GM18907 (cell line): ENCODE measurements around the gene KRTAP5-5.
"Not testable (repeated sequence)": the region's sequence is repeated elsewhere in the genome, so short reads cannot be mapped to it uniquely, and the experiment has no call there.

Experiments
- ATAC-seq: cut with Tn5 transposase; IDR thresholded peaks from one replicate; pipeline ENCODE4 v1.9.1; 2021; ENCODE audit warnings: mild to moderate bottlenecking, moderate library complexity; ENCODE audit not compliant: unreplicated experiment

KRTAP5-5 gene, protein sequence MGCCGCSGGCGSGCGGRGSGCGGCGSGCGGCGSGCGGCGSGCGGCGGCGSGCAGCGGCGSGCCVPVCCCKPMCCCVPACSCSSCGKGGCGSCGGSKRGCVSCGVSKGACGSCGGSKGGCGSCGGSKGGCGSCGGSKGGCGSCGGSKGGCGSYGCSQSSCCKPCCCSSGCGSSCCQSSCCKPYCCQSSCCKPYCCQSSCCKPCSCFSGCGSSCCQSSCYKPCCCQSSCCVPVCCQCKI

DNA sequence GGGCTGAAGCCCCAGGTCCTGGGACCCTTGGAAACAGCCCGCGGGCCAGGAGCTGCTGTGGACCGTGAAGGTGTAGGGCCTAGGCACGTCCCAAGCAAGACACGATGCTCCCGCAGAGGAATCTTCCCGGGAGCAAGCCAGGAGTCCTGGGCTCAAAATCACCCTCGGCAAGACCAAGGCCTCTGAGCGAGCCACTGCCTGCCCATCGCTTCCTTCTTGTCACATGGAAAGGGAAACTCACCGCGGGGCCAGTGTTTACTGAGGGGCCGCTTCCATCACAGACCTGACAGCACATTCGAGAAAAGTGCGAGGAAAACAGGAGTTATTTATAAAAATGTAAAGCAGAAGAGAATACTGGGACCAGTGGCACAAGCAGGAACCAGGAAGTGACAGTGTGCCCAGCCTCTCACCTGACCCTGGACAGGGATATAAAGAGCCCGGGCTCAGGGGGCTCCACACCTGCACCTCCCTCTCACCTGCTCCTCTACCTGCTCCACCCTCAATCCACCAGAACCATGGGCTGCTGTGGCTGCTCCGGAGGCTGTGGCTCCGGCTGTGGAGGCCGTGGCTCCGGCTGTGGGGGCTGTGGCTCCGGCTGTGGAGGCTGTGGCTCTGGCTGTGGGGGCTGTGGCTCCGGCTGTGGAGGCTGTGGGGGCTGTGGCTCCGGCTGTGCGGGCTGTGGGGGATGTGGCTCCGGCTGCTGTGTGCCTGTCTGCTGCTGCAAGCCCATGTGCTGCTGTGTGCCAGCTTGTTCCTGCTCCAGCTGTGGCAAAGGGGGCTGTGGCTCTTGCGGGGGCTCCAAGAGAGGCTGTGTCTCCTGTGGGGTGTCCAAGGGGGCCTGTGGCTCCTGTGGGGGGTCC, at the start of gene KRTAP5-5:
KRTAP5-5 (plus strand) TSS at position 450 of the 860 bp plus-strand sequence; CDS start at position 516, 66 bp downstream.
- no peak for ATAC-seq

DNA sequence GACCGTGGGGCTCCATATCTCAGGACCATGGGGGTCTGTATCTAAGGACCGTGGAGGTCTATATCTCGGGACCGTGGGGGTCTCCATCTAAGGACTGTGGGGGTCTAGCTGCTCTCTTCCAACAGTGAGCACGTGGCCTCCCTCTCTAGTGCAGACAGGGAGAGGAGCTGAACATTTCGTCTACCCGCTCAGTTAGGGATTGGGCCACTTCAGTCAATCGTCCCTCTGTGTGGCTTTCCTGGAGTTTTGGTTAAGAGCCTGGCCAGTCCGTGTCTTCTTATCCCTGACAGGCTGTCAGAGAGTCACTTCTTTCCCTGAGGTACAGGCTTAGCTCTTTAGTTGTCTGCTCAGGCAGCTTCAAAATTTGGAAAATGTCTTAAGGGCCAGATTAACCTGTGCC, 47.6 kb upstream of the KRTAP5-5 start:
- no peak for ATAC-seq

DNA sequence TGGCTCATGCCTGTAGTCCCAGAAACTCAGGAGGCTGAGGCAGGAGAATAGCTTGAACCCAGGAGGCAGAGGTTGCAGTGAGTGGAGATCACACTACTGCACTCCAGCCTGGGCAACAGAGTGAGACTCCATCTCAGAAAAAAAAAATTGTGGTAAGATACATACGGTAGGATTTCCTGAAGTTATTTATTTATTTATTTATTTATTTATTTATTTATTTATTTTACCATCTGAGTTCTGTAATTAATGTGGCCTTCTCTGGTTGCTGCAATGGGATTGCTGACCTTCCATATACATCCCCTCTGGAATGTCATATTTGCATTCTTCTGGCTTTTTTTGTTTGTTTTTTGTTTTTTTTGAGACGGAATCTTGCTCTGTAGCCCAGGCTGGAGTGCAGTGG, 46.7 kb upstream of the KRTAP5-5 start:
- not testable (repeated sequence) for ATAC-seq

DNA sequence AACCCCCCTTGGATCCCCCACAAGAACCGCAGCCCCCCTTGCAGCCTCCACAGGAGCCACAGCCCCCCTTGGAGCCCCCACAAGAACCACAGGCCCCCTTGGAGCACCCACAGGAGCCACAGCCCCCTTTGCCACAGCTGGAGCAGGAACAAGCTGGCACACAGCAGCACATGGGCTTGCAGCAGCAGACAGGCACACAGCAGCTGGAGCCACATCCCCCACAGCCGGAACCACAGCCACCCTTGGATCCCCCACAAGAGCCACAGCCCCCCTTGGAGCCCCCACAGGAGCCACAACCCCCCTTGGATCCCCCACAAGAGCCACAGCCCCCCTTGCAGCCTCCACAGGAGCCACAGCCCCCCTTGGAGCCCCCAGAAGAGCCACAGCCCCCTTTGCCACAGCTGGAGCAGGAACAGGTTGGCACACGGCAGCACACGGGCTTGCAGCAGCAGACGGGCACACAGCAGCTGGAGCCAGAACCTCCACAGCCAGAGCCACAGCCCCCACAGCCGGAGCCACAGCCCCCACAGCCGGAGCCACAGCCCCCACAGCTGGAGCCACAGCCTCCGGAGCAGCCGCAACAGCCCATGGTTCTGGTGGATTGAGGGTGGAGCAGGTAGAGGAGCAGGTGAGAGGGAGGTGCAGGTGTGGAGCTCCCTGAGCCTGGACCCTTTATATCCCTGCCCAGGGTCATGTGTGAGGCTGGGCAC, 44.8 kb upstream of the KRTAP5-5 start, which contains the start of gene KRTAP5-1:
KRTAP5-1 (minus strand) TSS at position 623 of the 710 bp plus-strand sequence; CDS start at position 589, 34 bp downstream.
- not testable (repeated sequence) for ATAC-seq

DNA sequence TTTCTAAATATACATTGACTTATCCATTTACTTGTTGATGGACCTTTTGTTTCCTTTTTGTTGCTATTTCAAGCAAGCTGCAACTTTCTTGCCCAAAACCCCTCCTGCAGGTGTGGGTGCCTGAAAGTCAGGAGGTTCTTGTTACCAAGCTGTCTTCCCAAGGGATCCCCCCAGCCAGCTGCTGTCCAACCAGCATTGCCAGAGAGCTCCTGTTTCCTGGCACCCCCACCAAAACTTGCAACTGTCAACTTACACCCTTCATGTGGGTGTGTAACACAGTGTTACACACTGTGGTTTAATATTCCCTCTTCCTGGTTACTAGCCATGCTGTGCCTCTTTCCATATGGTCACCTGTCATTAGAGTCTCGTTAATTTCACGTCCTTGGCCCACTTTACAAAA, 42.9 kb upstream of the KRTAP5-5 start:
- ATAC-seq: no peak

DNA sequence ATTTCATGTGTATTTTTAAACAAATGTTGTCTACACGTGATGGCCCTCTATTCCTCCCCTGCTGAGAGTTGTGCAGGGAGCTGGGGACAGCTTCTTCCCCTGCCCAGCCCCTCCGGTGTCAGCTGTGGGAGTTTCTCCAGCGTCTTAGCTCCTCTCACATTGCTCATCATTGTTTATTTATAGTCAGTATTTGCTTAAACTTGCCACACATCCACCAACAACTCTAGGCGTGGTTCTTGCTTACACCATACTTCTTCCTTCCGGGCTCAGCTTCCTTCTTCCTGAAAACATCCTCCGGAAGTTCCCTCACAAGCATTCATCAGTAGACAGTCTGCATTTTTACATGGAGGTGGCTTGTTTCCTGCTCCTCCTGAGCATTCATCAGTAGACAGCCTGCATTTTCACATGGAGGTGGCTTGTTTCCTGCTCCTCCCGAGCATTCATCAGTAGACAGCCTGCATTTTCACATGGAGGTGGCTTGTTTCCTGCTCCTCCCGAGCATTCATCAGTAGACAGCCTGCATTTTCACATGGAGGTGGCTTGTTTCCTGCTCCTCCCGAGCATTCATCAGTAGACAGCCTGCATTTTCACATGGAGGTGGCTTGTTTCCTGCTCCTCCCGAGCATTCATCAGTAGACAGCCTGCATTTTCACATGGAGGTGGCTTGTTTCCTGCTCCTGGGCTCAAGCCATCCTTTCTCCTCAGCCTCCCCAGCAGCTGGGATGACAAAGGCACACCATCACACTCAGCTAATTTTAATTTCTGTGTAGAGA, 40.2 kb upstream of the KRTAP5-5 start:
- not testable (repeated sequence) for ATAC-seq

DNA sequence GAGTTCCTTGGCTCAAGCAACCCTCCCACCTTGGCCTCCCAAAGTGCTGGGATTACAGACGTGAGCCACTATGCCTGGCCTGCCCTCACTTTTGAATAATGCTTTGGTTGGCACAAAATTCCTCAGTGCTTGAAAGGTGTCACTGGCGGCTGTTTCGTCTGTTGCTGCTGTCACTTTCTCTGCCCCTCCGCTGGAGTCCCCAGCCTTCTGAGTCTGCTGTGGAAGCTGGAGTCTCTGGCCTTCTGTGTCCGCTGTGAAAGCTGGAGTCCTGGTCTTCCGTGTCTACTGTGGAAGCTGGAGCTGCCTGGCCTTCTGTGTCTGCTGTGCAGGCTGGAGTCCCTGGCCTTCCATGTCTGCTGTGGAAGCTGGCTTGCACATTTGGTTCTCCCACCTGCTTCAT, 39.6 kb upstream of the KRTAP5-5 start:
- no peak for ATAC-seq

DNA sequence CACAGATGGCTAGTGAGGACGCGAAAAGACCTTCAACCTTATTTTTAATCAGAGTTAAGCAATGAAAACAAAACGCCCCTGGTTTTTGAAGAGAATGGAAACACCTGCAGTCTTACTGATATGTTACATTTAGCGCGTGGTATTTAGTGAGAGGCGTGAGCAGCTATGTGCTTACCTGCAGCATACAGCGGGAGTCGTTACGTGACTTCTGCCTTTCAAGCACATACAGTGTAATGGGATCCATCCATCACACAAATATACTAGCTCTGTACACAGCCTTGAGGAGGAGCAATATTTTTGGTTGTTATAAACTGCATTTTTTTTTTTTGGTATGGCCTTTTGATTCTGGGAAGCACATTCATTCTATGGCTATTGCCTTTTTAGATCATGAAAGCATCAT, 36.9 kb upstream of the KRTAP5-5 start:
- no peak for ATAC-seq

DNA sequence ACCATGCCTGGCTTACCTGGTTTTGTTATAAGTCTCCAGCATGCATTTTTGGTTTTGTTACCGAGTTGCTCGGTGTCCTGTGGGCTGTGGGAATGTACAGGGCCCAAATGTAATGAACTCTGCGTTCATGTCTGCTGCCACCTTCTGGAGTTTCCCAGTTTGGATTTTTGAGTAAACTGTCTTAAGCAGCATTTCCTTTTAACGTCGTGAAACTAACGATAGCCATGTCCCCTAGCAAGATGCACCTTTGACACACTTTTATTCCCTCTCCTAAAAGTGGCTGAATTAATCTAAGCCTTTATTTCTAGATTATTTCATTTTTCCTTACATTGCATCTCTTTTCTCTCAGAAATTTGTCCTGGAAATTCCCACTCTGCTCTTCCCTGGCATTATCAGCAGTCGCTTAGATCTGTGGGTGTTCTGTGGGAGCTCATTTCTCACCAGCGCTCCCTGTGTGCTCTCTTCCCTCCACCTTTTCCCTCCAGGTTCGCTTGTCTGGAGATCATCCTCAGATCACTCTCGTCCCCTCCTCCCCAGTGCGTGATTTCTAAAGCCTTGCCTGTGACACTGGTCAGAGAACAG, 33.5 kb upstream of the KRTAP5-5 start:
- ATAC-seq: not testable (repeated sequence)

DNA sequence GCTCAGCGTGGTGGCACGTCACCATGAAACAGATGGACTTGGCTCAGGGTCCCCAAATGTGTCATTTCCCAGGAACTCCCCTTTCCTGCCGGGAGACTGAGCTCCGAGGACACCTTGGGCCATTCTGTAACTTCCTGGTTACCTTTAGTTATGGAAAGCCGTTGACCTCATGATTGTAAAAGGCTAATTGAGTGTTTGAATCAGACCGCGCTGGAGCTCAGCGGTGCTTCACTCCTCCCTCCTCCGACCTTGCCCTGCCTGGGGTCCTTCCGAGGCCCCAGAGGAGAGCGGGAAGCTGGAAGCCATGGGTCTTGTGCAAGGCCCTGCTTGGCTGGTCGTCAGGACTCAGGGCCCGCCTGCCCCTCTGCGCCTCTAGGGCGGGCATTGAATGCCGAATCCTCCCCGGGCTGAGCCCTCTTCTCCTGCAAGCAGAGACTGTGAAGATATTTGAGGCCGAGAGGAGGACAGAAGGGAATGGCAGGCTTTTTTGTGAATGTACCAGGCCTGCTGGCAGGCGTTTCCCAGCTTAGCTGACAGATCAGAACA, 32.9 kb upstream of the KRTAP5-5 start:
- not testable (repeated sequence) for ATAC-seq

DNA sequence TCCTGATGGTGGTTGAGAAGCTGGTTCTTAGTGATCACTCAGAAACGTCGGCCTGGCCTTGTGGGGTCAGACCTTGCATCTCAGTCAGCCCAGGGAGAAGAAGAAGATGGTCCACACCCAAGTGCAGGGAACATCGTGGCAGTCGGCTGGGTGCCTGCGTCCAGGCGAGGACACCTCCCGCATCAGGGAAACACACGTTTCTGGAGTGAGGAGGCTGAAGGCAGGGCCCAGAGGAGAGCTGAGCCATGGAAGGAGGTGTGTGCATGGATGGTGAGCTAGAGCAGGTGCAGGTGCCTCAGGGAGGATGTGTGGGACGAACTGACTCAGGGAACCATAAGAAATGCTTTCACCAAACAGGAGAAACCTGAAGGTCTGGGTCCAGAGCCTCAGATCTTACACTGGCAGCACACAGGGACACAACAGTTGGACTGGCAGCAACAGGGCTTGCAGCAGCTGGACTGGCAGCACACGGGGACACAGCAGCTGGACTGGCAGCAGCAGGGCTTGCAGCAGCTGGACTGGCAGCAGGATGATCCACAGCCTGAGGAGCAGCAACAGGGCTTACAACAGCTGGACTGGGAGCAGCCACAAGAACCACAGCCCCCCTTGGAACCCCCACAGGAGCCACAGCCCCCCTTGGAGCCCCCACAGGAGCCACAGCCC, 32.1 kb upstream of the KRTAP5-5 start:
- no peak for ATAC-seq

DNA sequence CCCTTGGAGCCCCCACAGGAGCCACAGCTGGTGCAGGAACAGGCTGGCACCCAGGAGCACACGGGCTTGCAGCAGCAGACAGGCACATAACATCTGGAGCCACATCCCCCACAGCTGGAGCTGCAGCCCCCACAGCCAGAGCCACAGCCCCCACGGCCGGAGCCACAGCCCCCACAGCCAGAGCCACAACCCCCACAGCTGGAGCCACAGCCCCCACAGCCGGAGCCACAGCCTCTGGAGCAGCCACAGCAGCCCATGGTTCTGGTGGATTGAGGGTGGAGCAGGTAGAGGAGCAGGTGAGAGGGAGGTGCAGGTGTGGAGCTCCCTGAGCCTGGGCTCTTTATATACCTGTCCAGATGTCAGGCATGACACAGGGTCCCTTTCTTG, 31.6 kb upstream of the KRTAP5-5 start, which contains the start of gene KRTAP5-2:
KRTAP5-2 (minus strand) TSS at position 301 of the 387 bp plus-strand sequence; CDS start at position 257, 44 bp downstream.
- no peak for ATAC-seq

DNA sequence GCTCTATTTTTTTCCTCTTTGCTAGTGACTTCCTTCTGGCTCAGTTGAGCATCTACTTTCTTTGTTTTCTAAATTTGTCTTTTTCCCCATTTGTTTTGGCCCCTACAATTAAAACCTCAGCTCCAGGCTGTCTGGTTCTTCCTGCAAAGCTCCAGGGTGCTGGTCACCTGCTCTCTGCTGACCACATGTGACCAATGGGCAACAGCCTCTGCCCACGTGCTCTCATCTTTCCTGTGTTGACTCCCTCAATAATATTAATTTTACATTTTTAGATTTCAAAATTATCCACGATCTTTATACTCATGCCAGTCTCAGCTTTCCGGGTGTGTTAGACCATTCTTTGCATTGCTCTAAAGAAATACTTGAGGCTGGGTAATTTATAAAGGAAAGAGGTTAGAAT, 31.2 kb upstream of the KRTAP5-5 start:
- not testable (repeated sequence) for ATAC-seq

DNA sequence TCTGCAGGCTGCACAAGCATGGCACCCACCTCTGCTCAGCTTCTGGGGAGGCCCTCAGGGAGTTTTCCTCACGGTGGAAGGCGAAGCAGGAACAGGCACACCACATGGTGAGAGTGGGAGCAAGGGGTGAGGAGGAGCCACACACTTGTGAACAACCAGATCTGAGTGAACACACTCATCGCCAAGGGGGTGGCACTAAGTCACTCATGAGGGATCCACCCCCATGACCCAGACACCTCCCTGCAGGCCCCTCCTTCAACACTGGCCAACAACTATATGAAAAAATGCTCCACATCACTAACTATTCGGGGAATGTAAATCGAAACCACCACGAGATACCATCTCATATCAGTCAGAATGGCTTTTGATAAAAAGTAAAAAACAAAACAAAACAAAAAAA, 30.8 kb upstream of the KRTAP5-5 start:
- ATAC-seq: no peak

DNA sequence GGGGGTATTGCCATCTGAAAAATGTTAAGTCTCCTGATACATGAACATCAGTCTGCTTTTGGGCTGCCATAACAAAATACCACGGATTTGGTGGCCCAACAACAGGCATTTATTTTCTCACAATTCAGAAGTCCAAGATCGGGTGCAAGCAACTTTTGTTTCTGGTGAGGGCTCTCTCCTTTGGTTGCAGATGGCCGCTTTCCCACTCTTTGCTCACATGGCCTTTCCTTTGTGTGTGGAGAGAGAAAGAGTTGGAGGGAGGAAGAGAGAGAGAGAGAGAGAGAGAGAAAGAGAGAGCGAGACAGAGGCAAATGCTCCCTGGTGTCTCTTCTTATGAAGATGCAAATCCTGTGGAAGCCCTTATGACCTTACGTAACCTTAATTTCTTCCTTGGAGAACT, 28.9 kb upstream of the KRTAP5-5 start:
- ATAC-seq: no peak

DNA sequence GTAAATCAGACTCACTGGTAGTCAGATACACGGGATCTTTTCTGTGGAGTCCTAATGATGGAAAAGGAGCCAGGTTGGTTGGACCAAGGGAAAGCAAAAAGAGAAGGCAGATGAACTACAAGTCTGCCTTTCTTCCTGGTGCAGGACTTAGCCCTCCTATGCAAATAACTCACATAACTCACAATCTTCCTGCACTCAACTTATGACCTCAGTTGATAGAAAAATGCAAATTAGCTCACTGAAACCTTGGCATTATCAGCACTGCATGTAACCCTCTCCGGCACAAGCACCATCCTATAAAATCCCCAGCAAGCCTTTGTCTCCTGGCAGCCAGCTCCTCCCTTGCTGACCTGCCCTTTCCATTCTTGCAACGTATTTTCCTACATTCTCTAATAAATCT, 27.9 kb upstream of the KRTAP5-5 start:
- not testable (repeated sequence) for ATAC-seq

DNA sequence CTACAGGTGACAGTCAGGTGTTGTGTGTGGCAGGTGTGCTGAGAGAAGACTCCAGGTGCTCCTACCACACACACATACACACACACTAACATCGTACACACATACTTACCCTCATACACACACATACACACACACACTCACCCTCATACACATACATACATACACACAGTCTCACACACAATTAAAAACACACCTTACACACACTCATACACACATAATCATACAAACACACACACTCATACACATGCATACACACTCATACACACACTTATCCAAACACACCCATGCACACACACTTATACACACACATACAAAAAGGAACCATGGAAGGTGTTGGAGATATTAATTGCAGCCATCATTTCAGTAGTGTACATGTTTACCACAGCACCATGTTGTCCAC, 25.9 kb upstream of the KRTAP5-5 start:
- ATAC-seq: no peak

DNA sequence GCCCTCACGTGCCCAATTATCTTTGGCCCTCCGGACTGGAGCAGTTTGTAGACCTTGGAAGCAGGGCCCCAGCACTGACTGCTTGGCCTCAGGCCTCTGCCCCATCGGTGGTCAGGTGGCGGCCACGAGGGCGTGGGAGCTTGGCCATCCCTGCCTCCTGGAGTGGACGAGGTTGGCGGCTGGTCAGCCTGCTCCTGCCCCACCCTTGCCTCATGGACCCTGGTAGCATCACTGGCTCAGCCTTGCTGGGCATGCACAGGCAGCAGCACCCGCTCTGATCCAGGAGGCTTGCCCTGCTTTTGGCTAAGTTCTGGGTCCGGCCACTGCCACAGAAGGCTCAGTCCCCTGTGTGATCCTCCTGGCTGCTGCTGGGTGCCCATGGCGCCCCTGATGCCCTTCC, 25.4 kb upstream of the KRTAP5-5 start:
- no peak for ATAC-seq

DNA sequence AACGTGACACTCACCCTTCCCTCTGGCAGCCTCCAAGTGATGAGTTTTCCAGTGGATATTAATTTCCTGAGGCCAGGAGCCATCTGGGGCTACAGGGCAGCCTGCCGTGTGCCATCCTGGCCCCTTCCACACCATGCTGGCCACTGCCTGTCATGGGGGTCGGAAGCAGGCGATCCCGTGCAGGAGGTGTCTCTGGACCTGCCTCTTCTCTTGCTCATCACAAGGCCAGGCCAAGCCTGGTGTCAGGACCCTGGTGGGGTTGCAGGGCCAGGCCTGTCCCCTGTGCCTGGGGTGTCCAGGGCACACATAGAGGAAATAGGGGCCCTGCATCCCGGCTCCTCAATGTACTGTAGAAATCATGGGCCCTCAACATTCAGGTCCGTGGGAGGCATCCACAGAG, 24.9 kb upstream of the KRTAP5-5 start:
- ATAC-seq: no peak
